PC-3 (cell line): ENCODE results near the gene PANK4. TPM values are rescaled to one million over a fixed set of nuclear protein-coding genes. Genes with fewer than 3 reads are reported as not detected.

Experiments
- ATAC-seq: fragments of 200-7000 bp; cut with Tn5 transposase; 2 replicates; pipeline ENCODE4 v1.9.1; 2020; ENCODE audit warnings: mild to moderate bottlenecking, moderate library complexity
- BruUV-seq: library from RNA; stranded (reverse); fragments of 400-500 nt; replicated peaks from 2 replicates; lab custom pipeline; 2021; lab: Mats Ljungman, UMichigan
- CTCF ChIA-PET: fragments of 300-600 bp; sonication (Branson Sonifier 250); formaldehyde crosslinking; loops from one replicate; lab custom pipeline; 2022; ENCODE audit warnings: antibody characterized with exemption; lab: Charles Lee
- POLR2A ChIA-PET: fragments of 300-600 bp; sonication (Branson Sonifier 250); formaldehyde crosslinking; loops from one replicate; lab custom pipeline; 2022; ENCODE audit warnings: antibody characterized with exemption; ENCODE audit not compliant: unreplicated experiment; lab: Charles Lee
- DNase-seq: peaks from one replicate; pipeline ENCODE4 v3.0.0-alpha.2; 2015
- H2AFZ ChIP-seq: fragments of 300-600 bp; sonication (generic); 2 replicates; pipeline ENCODE4 v1.6.0; 2016; ENCODE audit warnings: antibody characterized with exemption, low read length
- H3F3A ChIP-seq: fragments of 300-600 bp; sonication (generic); one replicate; pipeline ENCODE4 v1.6.0; 2017; ENCODE audit warnings: antibody characterized with exemption, low read length, control low read depth, mild to moderate bottlenecking; ENCODE audit not compliant: unreplicated experiment
- H3K27ac ChIP-seq: fragments of 300-600 bp; sonication (generic); 2 replicates; pipeline ENCODE4 v1.5.1; 2016; ENCODE audit warnings: mild to moderate bottlenecking, low read length
- H3K27me3 ChIP-seq: fragments of 300-600 bp; sonication (generic); 2 replicates; pipeline ENCODE4 v1.6.1; 2016; ENCODE audit warnings: low read length, mixed read lengths
- H3K36me3 ChIP-seq: fragments of 300-600 bp; sonication (generic); 2 replicates; pipeline ENCODE4 v1.6.1; 2016; ENCODE audit warnings: low read depth, mixed run types, low read length, mixed read lengths
- H3K4me1 ChIP-seq: fragments of 300-600 bp; sonication (generic); 2 replicates; pipeline ENCODE4 v1.5.1; 2016; ENCODE audit warnings: low read length; ENCODE audit not compliant: insufficient read depth
- H3K4me2 ChIP-seq: fragments of 300-600 bp; sonication (generic); 2 replicates; pipeline ENCODE4 v1.6.0; 2016; ENCODE audit warnings: low read length
- H3K4me3 ChIP-seq: fragments of 300-600 bp; sonication (generic); 2 replicates; pipeline ENCODE4 v1.5.1; 2016; ENCODE audit warnings: mild to moderate bottlenecking, low read length, mixed read lengths
- H3K79me2 ChIP-seq: fragments of 300-600 bp; sonication (generic); 2 replicates; pipeline ENCODE4 v1.6.1; 2017; ENCODE audit warnings: low read length, mixed read lengths
- H3K9ac ChIP-seq: fragments of 300-600 bp; sonication (generic); 2 replicates; pipeline ENCODE4 v1.6.0; 2016; ENCODE audit warnings: mild to moderate bottlenecking, low read length
- H3K9me2 ChIP-seq: fragments of 300-600 bp; sonication (generic); replicated peaks from 2 replicates; pipeline ENCODE4 v1.6.1; 2016; ENCODE audit warnings: mixed run types, low read length, mixed read lengths
- H3K9me3 ChIP-seq: fragments of 300-600 bp; sonication (generic); 2 replicates; pipeline ENCODE4 v1.6.1; 2016; ENCODE audit warnings: low read length, mixed read lengths
- H4K20me1 ChIP-seq: fragments of 300-600 bp; sonication (generic); 2 replicates; pipeline ENCODE4 v1.6.1; 2016; ENCODE audit warnings: low read length, mixed read lengths
- EZH2 ChIP-seq: fragments of 300-600 bp; sonication (generic); IDR thresholded peaks from one replicate; pipeline ENCODE4 v1.6.1; 2017; ENCODE audit warnings: antibody characterized with exemption, mild to moderate bottlenecking, low read length; ENCODE audit not compliant: unreplicated experiment
- EZH2phosphoT487 ChIP-seq: fragments of 300-600 bp; sonication (generic); IDR thresholded peaks from 2 replicates; pipeline ENCODE4 v1.6.1; 2018; ENCODE audit warnings: mild to moderate bottlenecking, antibody characterized with exemption, low read length, borderline replicate concordance
- intact Hi-C: fragments of 100-400 bp; cut with micrococcal nuclease; formaldehyde crosslinking; loops from 2 replicates; pipeline ENCODE4 v1.9.0; 2023
- total RNA-seq: library from RNA; depleted of rRNA; stranded (reverse); fragments of >200 nt; gene quantifications from 2 replicates; pipeline ENCODE4 v1.2.3, GENCODE V29; 2014
- TF ChIP-seq, protein P1 (sequence below): fragments of 300-600 bp; sonication (generic); conservative IDR thresholded peaks from 2 replicates; pipeline ENCODE4 v1.5.1; 2017; ENCODE audit warnings: antibody characterized with exemption, low read depth, mild to moderate bottlenecking, low read length

The PANK4 gene
- total RNA-seq, 1 experiment from 2014 or later, result 69.4 TPM

- no peak for TF ChIP-seq EZH2
- TF ChIP-seq EZH2phosphoT487, result no peak
- TF ChIP-seq, protein P1, sequence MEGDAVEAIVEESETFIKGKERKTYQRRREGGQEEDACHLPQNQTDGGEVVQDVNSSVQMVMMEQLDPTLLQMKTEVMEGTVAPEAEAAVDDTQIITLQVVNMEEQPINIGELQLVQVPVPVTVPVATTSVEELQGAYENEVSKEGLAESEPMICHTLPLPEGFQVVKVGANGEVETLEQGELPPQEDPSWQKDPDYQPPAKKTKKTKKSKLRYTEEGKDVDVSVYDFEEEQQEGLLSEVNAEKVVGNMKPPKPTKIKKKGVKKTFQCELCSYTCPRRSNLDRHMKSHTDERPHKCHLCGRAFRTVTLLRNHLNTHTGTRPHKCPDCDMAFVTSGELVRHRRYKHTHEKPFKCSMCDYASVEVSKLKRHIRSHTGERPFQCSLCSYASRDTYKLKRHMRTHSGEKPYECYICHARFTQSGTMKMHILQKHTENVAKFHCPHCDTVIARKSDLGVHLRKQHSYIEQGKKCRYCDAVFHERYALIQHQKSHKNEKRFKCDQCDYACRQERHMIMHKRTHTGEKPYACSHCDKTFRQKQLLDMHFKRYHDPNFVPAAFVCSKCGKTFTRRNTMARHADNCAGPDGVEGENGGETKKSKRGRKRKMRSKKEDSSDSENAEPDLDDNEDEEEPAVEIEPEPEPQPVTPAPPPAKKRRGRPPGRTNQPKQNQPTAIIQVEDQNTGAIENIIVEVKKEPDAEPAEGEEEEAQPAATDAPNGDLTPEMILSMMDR, result no peak
- no TSS peak for BruUV-seq
- Histone ChIP-seq H3K9ac (no peak overlapping the region), H2AFZ (no peak overlapping the region), H3K4me1 (peaks cover 25% of the 10 kb centered on the region), H3K79me2 (peaks cover 51% of the 10 kb centered on the region), H3K4me2 (no peak overlapping the region), H3K9me2 (no peaks in the 10 kb centered on the region), H3K27ac (no peak overlapping the region), H4K20me1 (peaks cover 42% of the 10 kb centered on the region), H3K36me3 (peaks cover 52% of the 10 kb centered on the region), H3K27me3 (no peaks in the 10 kb centered on the region), H3K4me3 (no peak overlapping the region), H3F3A (no peaks in the 10 kb centered on the region), H3K9me3 (no peaks in the 10 kb centered on the region)
- ChIA-PET POLR2A (no interaction called here), CTCF (no interaction called here)
- intact Hi-C loops, result no loop called here
- ATAC-seq (no peak), DNase-seq (no peak)
These were observed 5.6 kb downstream of the PANK4 start for GRCh38 chr1:2520806-2521205.

DNA sequence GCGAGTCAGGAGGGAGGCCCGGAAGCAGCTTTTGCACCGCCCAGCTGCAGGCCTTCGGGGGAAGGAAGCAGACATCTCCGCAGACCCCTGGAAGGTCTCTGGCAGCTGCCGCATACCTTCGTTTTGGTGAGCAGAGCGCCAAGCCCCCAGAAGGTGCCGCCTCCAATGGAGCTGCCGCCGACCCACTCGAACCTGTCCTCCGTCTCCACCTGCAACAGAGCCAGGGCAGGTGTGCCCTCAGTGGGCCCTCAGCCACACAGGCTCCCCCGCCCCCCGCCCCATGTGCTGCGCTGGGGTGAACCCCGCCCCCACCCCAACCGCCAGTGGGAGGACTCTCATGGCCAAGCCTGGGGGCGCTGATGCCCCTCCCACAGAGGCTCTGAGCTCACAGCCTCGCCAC is 6.2 kb downstream of the PANK4 start:
- TF ChIP-seq, protein P1, result no peak
- TF ChIP-seq EZH2, result no peak
- no peak for TF ChIP-seq EZH2phosphoT487

DNA sequence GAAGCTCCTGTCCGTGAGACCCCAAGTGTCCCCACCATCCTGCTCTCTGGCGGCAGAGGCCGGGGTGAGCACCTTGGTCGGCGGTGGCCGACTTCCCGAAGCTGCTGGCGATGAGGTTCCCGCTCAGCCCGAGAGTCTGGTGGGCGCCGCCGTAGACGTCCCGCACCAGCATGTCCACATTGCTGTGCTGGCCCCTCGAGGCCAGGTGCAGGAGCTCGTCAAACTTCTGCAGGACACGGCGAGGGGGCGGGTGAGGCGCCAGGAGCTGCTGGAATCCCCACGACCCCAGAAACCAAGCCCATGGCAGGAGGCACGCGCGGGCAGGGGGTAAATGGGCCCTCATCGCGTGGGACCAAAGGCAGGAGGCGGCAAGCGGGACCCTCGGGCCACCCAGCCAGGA is 6.7 kb downstream of the PANK4 start:
- no TSS peak for BruUV-seq
- H3F3A ChIP-seq, result no peaks in the 10 kb centered on the region
- CTCF ChIA-PET, result no interaction called here

More for the DNA sequence above, 6.2 kb downstream of the PANK4 start:
- no peaks in the 10 kb centered on the region for H3K27me3 ChIP-seq
- H3K36me3 ChIP-seq, result peaks cover 52% of the 10 kb centered on the region
- H2AFZ ChIP-seq, result no peak overlapping the region
- ATAC-seq, result no peak
- no peaks in the 10 kb centered on the region for H3K9me2 ChIP-seq
- H3K4me3 ChIP-seq, result no peak overlapping the region
- H3K4me1 ChIP-seq, result peaks cover 25% of the 10 kb centered on the region
- ChIA-PET CTCF (no interaction called here), POLR2A (no interaction called here)
- no TSS peak for BruUV-seq
- H3K9me3 ChIP-seq, result no peaks in the 10 kb centered on the region
- intact Hi-C loops, result no loop called here
- no peaks in the 10 kb centered on the region for H3F3A ChIP-seq
- H3K4me2 ChIP-seq, result no peak overlapping the region
- no peak overlapping the region for H3K9ac ChIP-seq
- peaks cover 45% of the 10 kb centered on the region for H3K79me2 ChIP-seq
- H4K20me1 ChIP-seq, result peaks cover 36% of the 10 kb centered on the region
- H3K27ac ChIP-seq, result no peak overlapping the region
- DNase-seq, result no peak

More for the DNA sequence above, 6.7 kb downstream of the PANK4 start:
- H2AFZ ChIP-seq, result no peak overlapping the region
- no peak overlapping the region for H3K4me3 ChIP-seq
- H3K27me3 ChIP-seq, result no peaks in the 10 kb centered on the region
- H3K9me2 ChIP-seq, result no peaks in the 10 kb centered on the region
- ATAC-seq (no peak), DNase-seq (no peak)
- peaks cover 20% of the 10 kb centered on the region for H3K4me1 ChIP-seq
- no peak for TF ChIP-seq EZH2phosphoT487
- TF ChIP-seq EZH2, result no peak
- TF ChIP-seq, protein P1, result no peak
- POLR2A ChIA-PET, result no interaction called here
- H3K36me3 ChIP-seq, result peaks cover 52% of the 10 kb centered on the region
- peaks cover 31% of the 10 kb centered on the region for H4K20me1 ChIP-seq
- H3K9ac ChIP-seq, result no peak overlapping the region
- H3K79me2 ChIP-seq, result peaks cover 40% of the 10 kb centered on the region
- H3K27ac ChIP-seq, result no peak overlapping the region
- no peak overlapping the region for H3K4me2 ChIP-seq
- intact Hi-C loops, result no loop called here
- no peaks in the 10 kb centered on the region for H3K9me3 ChIP-seq
